Measurements from ENCODE around the gene CPNE5.

CPNE5 gene

DNA sequence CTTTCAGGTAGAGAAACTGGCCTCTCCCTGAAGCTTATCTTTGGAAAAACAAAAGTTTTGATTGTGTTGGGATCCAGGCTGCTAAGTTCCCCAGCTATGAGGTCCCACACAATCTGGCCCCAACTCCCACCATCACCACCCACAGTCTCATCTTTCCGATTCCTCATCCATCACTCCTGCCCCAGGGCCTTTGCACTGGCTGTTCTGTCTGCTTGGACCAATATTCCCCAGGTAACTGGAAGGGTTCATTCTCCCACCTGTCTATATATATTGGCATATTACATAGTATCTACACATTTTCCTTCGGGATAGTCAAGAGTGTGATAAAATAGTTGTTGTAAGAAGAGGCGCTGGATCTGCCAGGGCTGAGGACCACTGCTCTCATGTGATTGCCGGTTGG, 52.0 kb downstream of the CPNE5 start:
- no peak for DNase-seq

DNA sequence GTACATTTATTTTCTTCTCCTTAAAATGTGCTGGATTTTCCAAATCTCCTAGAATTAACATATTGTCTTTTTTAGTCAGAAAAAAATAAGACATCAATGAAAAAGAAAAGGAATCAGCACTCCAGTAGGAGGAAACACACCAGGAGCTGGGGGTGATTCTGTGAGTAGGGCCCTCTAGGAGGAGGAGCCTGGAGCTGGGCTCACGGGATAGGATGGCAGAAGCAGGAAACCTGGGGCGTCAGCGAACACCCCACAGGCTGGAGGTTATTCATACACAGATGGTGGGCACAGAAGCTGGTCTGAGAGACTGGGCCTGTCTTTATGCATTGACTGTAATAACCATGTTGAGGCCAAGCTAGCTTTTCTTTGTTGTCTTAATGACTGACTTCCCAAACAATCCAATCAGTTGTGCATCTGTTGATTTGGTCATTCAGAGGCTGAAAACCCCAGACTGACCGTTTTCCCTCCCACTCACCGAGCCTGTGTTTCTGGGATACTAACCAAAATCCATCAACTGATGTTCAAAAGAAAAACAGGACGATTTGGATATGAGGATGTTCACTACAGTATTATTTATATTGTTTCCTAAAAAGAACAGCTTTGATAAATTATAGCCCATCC, 53.1 kb downstream of the CPNE5 start:
- no peak for DNase-seq

DNA sequence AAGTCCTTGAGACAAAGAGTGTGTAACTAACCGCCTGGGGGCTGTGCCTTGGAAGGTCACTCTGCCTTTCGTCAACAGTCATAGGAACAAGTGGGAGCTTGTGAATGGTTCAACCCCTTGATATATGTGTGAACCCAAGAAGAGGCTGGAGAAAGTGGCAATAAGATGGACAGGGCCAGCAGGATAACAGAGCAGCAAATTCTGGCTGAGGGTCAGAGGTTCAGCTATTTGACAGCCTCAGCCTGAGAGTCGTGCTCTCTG, 54.9 kb downstream of the CPNE5 start:
- no peak for DNase-seq

DNA sequence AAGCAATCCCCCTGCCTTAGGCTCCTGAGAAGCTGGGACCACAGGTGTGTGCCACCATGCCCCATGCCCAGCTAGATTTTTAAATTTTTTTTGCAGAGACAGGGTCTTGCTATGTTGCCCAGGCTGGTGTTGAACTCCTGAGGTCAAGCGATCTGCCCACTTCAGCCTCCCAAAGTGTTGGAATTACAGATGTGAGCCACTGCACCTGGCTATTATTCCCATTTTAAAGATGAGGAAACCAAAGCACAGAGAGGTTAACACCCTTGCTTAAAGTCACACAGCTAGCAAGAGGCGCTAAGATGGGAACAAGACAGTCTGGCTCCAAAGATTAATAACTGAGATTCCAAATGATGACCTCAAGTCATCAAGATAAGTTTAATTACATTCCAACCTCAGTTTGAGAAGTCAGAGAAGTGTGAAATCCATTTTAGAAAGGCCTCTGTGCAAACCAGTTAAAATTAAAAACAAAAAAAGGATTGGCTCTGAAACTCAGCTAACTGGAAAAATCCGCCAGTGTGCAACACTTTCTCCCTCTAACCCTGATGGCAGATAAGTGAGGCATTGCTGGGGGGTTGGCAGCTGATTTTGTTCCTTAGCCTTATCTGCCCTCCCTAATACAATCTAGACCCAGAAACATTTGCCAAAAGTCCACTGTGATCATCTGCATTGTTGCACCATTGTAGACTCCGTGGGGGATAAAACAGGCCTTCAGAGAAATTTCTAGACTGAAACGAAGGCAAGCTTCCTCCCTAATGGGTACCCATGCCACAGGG, 55.5 kb downstream of the CPNE5 start:
- DNase-seq, result no peak

DNA sequence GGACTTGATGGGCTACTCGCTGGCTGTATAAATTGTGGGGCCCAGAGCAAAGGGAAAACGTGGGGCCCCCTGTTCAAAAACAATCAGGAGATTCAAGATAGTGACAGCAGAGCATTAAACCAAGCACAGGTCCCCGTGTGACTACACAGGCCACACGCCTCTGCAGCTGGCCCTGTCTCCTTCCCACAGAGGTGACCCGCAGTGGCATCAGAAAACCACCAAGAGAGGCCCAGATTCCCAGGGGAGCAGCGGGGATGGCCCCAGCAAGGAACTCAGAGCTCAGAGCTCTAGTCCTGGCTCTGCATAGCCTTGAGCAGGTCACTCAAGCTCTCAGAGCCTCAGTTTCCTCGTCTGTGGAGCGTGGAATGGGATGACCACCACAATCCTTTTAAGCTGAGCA, 57.6 kb downstream of the CPNE5 start:
- no peak for DNase-seq

DNA sequence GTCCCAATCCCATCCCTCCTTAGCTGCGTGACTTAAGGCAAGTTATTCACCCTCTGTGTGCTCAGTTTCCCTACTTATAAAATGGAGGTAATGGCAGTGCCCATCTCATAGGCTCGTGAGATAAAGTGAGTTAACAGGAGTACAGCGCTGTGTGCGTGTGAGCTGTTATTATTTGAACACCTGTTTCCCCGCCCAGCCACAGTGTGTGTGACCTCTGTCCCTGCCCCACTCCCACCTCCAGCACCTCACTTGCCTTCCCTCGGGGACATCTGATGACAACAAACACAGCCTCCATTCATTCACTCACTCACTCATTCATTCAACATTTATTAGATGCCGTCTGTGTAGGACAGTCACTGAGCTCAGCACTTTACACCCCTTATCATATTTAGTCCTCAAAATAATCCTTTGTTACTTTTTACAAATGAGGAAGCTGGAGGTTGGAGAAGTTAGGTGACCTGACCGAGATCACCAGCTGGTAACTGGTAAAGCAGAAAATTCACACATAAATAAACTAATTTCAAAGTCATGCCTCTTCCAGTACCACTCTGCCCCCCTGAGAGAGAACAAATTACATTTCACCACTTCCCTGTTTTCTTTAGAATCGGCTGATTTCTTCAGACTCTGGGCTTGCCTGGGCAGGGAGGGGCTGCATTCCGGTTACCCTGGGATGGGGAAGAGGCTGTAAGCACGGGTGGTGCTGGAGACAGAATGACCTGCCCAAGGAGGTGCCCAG, 58.6 kb downstream of the CPNE5 start:
- DNase-seq, result no peak

DNA sequence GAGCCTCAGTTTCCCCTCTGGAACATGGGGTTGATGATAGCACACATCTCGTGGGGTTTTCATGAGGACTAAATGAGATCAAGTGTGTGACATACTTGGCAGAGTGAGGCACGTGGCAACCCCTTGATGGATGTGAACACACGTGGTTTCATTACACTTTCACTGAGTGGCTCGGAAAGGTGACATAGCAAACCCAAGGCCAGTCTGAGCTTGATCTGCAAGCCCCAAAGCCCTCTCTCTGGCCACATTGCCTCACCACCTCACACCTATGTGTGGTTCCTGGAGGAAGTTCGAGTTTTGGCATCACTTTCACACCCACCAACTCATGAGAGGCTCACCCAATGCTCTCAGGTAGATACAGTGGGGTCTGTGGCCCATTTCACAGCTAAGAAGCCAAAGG, 60.0 kb downstream of the CPNE5 start:
- no peak for DNase-seq

DNA sequence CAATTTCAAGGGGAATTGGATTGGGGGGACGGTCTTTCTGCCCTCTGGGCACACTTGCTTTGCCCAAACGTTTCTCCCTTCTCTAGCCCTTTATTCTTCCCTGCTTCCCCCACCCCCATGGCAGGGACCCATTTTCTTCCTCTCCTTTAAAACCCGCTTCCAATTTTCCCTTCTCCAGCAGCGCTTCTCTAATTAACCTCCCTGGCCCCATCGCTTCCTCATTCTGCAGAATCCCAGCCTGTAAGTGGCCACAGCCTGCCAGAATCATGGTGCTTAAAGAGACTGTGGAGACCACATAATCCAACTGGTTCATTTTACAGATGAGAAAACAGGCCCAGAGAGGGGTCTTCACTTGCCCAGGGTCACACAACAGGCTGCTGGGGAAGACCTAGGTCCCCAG, 61.4 kb downstream of the CPNE5 start:
- DNase-seq, result no peak

DNA sequence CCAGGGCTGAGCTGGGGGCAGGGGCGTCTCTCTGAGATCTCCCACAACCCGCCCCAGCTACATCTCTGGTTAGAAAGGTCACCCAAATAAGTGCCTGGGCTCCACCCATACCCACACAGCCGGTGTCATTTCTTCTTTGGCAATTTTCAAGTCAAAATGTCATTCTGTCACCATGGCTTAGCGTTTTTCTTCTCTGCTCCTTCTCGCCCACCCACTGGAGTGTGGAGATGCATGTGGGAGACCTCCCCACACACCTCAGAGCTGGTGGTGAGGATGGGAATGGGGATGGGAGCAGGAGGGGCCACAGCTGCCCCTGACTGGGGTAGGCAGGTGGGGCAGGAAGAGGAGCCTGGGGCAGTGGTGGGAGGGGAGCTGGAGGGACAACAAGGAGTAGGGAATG, 63.1 kb downstream of the CPNE5 start:
- DNase-seq, result no peak

DNA sequence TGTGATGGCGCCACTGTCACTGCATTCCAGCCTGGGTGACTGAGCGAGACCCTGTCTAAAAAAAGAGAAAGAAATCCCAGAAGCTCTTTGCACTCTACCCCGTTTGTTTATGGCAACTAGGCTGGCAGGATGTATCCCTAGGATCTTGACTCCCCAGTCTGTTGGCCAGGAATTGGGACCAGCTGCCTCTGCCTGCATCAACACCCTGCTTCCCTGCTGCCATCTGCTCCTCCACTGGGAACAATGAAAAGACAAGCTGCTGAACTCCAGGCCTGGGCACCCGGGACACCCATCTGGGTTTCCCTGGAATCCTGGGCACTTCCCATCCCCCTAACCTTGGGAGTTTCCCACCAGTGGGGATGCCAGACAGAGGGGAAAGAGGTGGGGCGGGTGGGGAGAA, 64.9 kb downstream of the CPNE5 start:
- no peak for DNase-seq

DNA sequence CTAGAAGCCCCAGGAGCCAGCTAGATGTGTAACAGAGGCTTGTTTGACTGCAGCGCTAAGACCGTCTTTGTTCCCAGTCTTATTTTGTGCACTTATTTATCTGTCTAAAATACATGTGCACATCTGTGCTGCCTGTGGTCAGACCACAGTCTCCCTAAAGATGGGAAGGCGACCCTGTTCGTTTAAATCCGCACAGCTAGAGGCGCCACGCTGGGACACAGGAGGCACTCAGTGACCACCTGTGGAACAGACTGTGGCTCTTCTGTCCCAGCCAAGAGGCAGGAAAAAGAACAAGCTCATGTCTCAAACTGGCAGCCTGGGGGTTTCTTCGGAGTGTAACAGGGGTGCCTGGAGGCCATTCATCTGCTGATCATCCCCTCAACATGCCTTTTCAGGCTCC, 66.8 kb downstream of the CPNE5 start:
- no peak for DNase-seq

DNA sequence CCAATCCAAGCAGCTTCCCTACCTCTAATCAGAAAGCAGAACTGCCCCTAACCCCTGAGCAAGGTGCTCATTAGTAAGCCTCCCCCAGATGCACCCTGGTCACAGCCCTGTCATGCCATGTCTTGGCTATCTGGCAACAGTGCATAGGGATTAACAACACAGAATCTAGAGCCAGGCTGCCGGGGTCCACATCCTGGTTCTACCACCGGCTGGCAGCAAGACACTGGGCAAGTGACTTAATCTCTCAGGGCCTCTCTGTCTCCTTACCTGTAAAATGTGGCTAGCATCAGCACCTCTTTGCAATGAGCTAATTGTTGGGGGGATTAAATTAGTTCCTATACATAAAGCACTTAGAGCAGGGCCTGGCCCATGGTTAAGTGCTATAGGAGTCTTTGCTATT, 68.1 kb downstream of the CPNE5 start:
- no peak for DNase-seq

DNA sequence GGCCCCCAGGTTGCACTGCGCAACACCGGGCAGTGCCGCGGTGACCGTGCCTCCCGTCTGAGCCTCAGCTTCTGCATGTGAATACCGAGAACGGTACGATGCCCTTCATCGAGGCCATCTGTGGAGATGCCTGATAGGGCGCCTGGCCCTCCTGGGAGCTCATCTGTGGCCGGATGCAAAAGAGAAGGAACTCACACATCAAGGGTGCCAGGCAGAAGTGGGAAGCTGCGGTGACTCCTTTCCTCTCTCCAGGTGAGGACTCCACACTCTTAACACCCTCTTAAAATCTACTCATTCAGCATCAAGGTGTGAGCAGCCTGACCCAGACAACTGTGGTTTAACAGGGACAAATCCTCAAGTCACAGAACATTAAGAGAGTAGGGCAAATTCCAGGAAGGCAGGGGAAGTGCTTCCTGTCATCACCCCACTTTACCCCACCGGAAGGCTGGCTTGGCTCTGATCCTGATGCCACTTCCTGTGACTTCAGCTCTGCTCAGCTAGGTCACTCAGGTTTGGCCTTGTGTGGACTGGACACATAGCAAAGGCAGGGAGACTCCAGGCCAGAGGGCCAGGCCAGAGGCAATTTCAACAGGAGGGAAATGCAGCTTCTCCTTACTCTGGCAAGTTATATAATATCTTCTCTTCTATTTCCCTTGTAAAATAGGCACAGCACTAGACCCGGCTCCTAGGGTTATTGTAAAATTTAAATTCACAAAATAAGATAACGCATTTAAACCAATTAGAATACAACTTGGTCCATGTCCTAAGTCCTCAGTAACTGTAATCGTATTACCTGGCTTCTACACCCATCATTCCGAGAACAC, 69.4 kb downstream of the CPNE5 start:
- no peak for DNase-seq

DNA sequence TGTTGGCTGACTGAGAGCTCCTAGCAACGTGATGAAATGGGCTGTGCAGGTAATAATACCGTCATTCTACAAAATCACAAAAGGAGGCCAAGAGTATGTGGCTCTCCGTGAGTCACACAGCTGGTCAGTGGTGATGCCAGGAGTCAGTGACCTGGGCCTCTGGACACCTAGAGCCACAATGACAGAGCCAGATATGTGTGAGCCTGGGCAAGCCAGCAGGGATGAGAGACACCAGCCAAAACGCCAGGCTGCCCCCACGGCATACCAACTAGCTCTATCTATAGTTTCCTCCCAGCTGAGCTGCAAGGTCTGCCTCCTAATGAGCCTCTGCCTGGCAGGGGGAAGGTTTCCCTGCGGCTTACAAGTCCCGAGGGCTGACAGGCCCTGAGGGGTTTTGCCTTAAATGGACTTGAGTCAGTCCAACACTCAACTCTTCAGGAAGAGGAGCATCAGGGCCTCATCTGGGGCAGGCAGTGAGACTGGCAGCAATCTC, 70.0 kb downstream of the CPNE5 start:
- DNase-seq, result no peak

DNA sequence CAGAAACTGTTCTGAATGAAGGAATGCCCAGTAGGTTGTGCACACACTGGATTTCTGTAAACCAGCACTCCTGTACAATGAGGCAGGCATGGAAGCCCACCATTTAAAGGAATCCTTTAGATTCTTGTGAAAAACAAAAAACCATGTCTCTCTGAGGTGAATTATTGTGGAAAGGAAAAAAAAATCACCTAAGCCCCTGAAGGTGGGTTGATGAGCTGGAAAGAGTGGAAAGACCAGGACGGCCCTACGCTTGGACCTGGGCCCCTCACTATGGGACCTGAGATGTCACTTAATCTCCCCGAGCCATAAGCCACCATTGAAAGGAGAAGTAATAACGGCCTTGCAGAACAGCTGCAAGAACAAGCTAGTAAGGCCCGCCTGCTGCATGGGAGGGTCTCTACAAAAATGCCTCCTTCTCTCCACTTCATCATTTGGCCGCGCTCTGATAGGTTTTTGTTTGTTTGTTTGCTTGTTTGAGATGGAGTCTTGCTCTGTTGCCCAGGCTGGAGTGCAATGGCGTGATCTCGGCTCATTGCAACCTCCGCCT, 72.8 kb downstream of the CPNE5 start:
- DNase-seq, result no peak

DNA sequence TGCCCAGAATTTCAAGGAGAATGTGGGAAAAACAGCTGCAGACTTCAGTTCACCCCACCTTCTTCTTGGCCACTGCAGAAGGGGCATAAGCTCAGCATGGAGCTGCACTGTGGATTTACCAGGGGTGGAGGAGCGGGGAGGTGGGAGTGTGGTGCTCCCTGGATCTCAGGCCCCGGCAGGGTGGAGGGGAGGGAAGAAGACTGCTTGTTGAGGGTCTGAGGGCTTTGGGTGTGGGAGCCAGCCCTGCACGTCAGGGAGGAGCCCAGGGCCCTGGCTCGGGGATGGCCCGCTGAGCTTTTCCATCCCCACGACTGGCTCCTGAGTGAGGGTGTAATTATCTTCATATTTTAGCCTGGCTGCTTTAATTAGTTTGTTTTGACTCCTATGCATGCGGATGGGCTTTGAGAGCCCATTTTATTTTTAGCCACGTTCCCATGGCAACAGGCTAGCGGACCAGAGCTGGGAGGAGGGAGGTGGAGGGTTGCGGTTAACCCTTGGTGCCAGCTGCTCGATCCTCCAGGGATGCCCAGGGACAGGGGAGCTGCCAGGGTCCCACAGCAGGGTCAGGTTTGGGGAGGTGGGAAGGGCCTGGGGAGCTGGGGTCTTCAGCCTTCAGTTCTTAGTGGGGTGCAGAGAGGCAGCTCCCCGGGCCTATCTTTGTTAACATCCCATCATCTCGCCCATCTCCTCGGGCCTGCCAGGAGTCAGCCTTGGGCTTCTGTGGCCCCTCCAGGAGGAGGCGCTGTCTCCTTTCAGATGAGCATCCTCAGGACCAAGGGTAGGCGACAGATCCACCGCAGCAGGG, 73.4 kb downstream of the CPNE5 start:
- peak; percentile 74 for DNase-seq

DNA sequence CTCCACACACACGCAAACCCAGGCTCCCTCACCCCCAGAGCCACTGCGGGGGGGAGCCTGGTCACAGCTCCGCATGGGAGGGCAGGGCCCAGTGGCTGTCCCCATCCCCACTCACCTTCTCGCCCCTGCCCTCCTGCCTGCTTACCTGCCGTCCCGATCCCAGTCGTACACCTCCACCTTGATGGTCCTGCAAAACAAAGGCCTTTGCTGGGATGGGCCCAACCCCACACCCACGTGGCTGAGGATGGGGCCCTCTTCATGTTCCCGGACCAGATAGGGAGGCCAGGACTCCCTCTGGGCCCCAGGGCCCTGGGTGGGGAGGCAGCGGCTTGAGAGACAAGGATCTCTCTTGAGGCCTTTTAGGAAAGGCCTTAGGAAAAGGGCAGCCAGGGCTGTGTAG, 74.1 kb downstream of the CPNE5 start:
- no peak for DNase-seq

DNA sequence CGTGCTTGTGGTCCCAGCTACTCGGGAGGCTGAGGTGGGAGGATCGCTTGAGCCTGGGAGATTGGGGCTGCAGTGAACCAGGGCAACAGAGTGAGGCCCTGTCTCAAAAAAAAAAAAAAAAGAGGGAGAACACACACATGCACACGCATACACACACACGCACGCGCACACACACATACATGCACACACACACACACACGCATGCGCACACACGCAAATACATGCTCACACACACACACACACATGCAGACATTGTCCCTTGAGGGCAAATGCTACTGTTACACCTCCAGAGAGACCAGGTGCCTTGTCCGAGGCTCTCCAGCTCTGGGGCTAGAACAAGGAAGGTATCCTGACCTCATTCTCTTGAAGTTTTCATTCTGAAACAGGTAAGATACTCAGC, 77.1 kb downstream of the CPNE5 start:
- DNase-seq, result no peak

DNA sequence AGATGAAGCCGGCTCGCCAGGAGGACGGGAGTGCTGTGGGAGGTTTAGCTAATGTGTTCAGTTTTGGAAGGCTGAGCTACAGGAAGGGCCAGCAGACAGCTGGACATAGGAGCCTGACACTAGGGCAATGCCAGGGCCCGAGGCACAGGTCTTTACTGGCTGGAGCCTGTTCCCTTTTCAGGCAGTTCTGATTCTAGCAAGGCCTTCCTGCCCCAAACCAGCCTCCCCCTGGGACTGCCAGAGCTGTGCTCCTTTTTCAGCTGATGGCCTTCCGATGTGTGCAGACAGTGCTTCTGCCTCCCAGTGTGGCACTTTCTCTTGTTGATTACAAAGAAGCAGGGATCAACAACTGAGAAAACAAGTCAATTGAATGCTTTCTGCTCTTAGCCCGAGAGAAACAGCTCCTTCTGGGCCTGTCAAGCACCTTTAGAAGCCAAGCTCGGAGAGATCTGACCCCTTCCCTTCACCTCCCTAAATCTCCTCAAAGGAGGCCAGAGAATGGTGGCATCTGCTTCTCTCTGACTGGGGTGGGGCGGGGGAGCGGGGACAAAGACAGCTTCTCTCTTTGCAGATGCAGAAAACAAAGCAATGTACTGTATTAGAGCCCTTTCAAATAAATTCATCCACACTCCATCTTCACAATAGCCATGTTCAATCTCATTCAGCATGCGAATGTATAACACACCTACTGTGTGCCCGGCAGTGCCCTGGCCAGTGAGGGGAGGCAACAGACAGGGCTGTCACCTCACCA, 78.4 kb downstream of the CPNE5 start:
- DNase-seq, result no peak

DNA sequence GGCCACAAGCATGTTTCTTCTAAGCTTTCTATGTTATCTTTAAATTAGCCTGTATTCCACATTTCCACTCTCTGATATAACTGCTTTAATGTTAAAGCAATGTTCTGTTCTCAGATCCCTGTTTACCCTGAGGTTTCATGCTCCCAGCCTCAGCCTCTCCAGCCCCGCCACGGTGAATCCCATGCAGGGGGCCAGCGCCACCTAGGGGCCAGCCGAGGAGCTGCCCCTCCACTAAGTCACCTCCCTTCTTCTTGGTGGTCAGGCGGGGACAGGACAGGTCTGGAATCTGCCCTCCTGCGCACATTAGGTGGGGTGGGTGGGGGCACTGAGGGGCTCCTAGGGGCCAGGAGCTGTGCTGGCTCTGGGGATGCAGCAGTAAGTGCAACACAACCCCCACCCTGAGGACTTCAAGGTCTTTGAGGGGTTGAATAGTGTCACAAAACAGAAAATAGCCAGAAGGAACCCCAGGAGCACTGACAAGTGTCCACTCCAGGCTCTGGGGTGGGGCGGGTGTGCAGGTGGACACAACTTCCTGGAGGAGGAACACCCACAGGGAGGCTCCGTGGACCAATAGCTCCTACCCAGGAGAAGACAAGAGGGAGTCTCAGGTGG, 80.0 kb downstream of the CPNE5 start:
- peak; percentile 81 for DNase-seq

DNA sequence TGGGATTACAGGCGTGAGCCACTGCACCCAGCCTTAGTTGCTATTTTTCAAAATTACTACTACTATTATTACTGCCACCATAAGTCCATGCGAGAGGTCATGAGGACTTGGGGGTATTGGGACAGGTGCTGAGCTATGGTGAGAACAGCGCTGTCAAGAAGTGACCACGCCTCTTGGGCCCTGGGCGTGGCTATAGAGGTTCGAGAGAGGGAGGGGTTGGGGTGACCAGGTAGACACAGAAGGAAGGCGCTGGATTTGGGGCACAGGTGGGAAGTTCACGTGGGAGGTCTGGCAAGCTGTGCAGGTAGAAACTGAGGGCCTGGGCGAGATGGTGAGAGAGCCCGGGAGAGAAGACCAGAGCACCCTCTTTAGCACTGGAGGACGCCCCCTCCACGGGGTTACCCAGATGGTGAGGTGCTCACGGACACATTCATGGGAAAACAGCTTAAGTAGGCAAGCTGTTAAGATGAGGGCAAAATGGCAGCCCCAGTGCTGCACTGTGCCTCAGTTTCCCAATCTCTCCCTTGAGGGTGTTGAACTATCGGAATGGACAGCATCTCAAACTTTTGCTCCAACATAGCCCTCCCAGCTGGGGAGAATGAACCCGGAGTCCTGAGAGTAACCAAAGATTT, 80.6 kb downstream of the CPNE5 start:
- no peak for DNase-seq
